DND-41 (cell line): ENCODE results near the gene SAMD9L.

Experiments used
- ATAC-seq: fragments of 200-7000 bp; cut with Tn5 transposase; 3 replicates; pipeline ENCODE4 v1.9.1; 2021; ENCODE audit warnings: low read depth; ENCODE audit not compliant: insufficient read depth
- DNase-seq: peaks from one replicate; pipeline ENCODE4 v3.0.0-alpha.2; 2020
- H2AFZ ChIP-seq: 2 replicates; pipeline ENCODE4 v1.6.0; 2012; ENCODE audit warnings: low read depth, low read length
- H3K27ac ChIP-seq: 2 replicates; pipeline ENCODE4 v1.5.1; 2012; ENCODE audit warnings: low read length, inconsistent platforms
- H3K27me3 ChIP-seq: fragments of 200-600 bp; sonication (generic); 2 replicates; pipeline ENCODE4 v1.6.0; 2012; ENCODE audit warnings: low read length, mild to moderate bottlenecking, inconsistent platforms; ENCODE audit not compliant: insufficient read depth, poor library complexity
- H3K36me3 ChIP-seq: 2 replicates; pipeline ENCODE4 v1.5.1; 2012; ENCODE audit warnings: low read length, inconsistent platforms; ENCODE audit not compliant: insufficient read depth
- H3K4me1 ChIP-seq: 2 replicates; pipeline ENCODE4 v1.5.1; 2012; ENCODE audit warnings: mild to moderate bottlenecking, low read length; ENCODE audit not compliant: insufficient read depth
- H3K4me2 ChIP-seq: 2 replicates; pipeline ENCODE4 v1.6.0; 2012; ENCODE audit warnings: mild to moderate bottlenecking, moderate library complexity, low read length, inconsistent platforms; ENCODE audit not compliant: insufficient read depth
- H3K4me3 ChIP-seq, 2 experiments: fragments of 200-600 bp in 1 of 2; shearing (Covaris generic) in 1 of 2; 2 replicates each; pipeline ENCODE4 v1.5.1; 2012 to 2016; ENCODE audit warnings: inconsistent platforms in 2 of 2, low read length in 2 of 2, mild to moderate bottlenecking in 2 of 2, low read depth in 1 of 2, moderate library complexity in 1 of 2
- H3K79me2 ChIP-seq: 2 replicates; pipeline ENCODE4 v1.6.0; 2012; ENCODE audit warnings: low read length, inconsistent platforms; ENCODE audit not compliant: insufficient read depth
- H3K9ac ChIP-seq: 2 replicates; pipeline ENCODE4 v1.6.0; 2012; ENCODE audit warnings: low read depth, mild to moderate bottlenecking, inconsistent platforms, low read length, moderate library complexity
- H3K9me3 ChIP-seq: 2 replicates; pipeline ENCODE4 v1.5.1; 2012; ENCODE audit warnings: low read length, moderate library complexity, mild to moderate bottlenecking, inconsistent platforms; ENCODE audit not compliant: insufficient read depth, severe bottlenecking
- H4K20me1 ChIP-seq: 2 replicates; pipeline ENCODE4 v1.6.0; 2012; ENCODE audit warnings: low read length; ENCODE audit not compliant: insufficient read depth
- CTCF ChIP-seq: IDR thresholded peaks from 2 replicates; pipeline ENCODE4 v1.5.1; 2012; ENCODE audit warnings: borderline replicate concordance, low read length, moderate library complexity, mild to moderate bottlenecking; ENCODE audit not compliant: poor library complexity, severe bottlenecking; ENCODE audit errors: extremely low read depth
- EZH2 ChIP-seq: IDR thresholded peaks from 3 replicates; pipeline ENCODE4 v1.6.1; 2012; ENCODE audit warnings: borderline replicate concordance, low read depth, mild to moderate bottlenecking, moderate library complexity, low read length, inconsistent platforms; ENCODE audit not compliant: severe bottlenecking

The SAMD9L gene

GRCh38 chr7:93188870-93189634, 40.9 kb upstream of the SAMD9L start:
- H4K20me1 ChIP-seq, result no peaks in the 10 kb centered on the region
- H3K4me2 ChIP-seq, result no peak overlapping the region
- H3K27me3 ChIP-seq, result peaks cover 18% of the 10 kb centered on the region
- H3K79me2 ChIP-seq, result no peaks in the 10 kb centered on the region
- H3K27ac ChIP-seq, result no peak overlapping the region
- no peak for ATAC-seq
- no peak overlapping the region for H3K4me3 ChIP-seq
- no peak overlapping the region for H2AFZ ChIP-seq
- no peak for TF ChIP-seq EZH2
- TF ChIP-seq CTCF, result no peak
- H3K4me1 ChIP-seq, result no peaks in the 10 kb centered on the region
- no peaks in the 10 kb centered on the region for H3K9me3 ChIP-seq
- DNase-seq, result no peak
- H3K36me3 ChIP-seq, result no peaks in the 10 kb centered on the region
- no peak overlapping the region for H3K9ac ChIP-seq

GRCh38 chr7:93185303-93186027, 37.3 kb upstream of the SAMD9L start:
- Histone ChIP-seq H4K20me1 (no peaks in the 10 kb centered on the region), H3K9me3 (no peaks in the 10 kb centered on the region), H3K27me3 (peaks cover 11% of the 10 kb centered on the region), H3K27ac (no peak overlapping the region), H3K9ac (no peak overlapping the region), H3K4me1 (no peaks in the 10 kb centered on the region), H3K4me2 (no peak overlapping the region), H3K79me2 (no peaks in the 10 kb centered on the region), H3K4me3 (no peak overlapping the region), H2AFZ (no peak overlapping the region), H3K36me3 (no peaks in the 10 kb centered on the region)
- DNase-seq (no peak), ATAC-seq (no peak)
- TF ChIP-seq EZH2 (no peak), CTCF (no peak)

- TF ChIP-seq EZH2, result no peak
- no peak for TF ChIP-seq CTCF
- Histone ChIP-seq H3K9ac (no peak overlapping the region), H3K4me3 (no peak overlapping the region), H3K27ac (no peak overlapping the region), H3K4me2 (no peak overlapping the region), H4K20me1 (no peaks in the 10 kb centered on the region), H3K36me3 (no peaks in the 10 kb centered on the region), H3K79me2 (no peaks in the 10 kb centered on the region), H3K27me3 (peaks cover 13% of the 10 kb centered on the region), H2AFZ (no peak overlapping the region), H3K4me1 (no peaks in the 10 kb centered on the region), H3K9me3 (no peaks in the 10 kb centered on the region)
- DNase-seq, result no peak
- no peak for ATAC-seq
These were observed 31.0 kb upstream of the SAMD9L start for GRCh38 chr7:93179173-93179572.
